ENCODE data around the gene DAPK3. TPM values are rescaled to one million over a fixed set of nuclear protein-coding genes. Genes with fewer than 3 reads are reported as not detected.

The DAPK3 gene
- total and polyA plus RNA-seq, 2 experiments from 2014 or later, result 103 to 140 TPM

GRCh38 chr19:3936506-3937442 is 34.1 kb downstream of the DAPK3 start:
- TF ChIP-seq EZH2phosphoT487 (IDR thresholded peaks at IDR 0.05; ENCODE audit: low read depth, severe bottlenecking, unreplicated experiment), result no peak
- no peak for TF ChIP-seq EZH2 (IDR thresholded peaks at IDR 0.05; ENCODE audit: borderline replicate concordance)
- TF ChIP-seq, protein P1, sequence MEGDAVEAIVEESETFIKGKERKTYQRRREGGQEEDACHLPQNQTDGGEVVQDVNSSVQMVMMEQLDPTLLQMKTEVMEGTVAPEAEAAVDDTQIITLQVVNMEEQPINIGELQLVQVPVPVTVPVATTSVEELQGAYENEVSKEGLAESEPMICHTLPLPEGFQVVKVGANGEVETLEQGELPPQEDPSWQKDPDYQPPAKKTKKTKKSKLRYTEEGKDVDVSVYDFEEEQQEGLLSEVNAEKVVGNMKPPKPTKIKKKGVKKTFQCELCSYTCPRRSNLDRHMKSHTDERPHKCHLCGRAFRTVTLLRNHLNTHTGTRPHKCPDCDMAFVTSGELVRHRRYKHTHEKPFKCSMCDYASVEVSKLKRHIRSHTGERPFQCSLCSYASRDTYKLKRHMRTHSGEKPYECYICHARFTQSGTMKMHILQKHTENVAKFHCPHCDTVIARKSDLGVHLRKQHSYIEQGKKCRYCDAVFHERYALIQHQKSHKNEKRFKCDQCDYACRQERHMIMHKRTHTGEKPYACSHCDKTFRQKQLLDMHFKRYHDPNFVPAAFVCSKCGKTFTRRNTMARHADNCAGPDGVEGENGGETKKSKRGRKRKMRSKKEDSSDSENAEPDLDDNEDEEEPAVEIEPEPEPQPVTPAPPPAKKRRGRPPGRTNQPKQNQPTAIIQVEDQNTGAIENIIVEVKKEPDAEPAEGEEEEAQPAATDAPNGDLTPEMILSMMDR (IDR thresholded peaks at IDR 0.05; ENCODE audit: poor library complexity), result no peak
- DNase-seq (ENCODE audit: low spot score), result no peak
- Histone ChIP-seq H3K27ac (no peak overlapping the region), H3K4me2 (no peak overlapping the region), H3K4me3 (no peak overlapping the region), H4K20me1 (ENCODE audit: insufficient read depth, poor library complexity, severe bottlenecking) (no peaks in the 10 kb centered on the region), H3K4me1 (ENCODE audit: insufficient read depth) (no peaks in the 10 kb centered on the region), H3K27me3 (peaks cover 26% of the 10 kb centered on the region), H3K36me3 (replicated peaks; ENCODE audit: insufficient read depth, low read depth) (no peaks in the 10 kb centered on the region), H3K9me3 (ENCODE audit: low read depth) (no peaks in the 10 kb centered on the region), H2AFZ (no peak overlapping the region), H3K79me2 (no peaks in the 10 kb centered on the region), H3K9me2 (replicated peaks; ENCODE audit: insufficient read depth) (no peaks in the 10 kb centered on the region)
- 90% methylated on average over 19 of the region's 29 CpGs for WGBS (ENCODE audit: low lambda C conversion rate, missing lambda C conversion rate)

DNA sequence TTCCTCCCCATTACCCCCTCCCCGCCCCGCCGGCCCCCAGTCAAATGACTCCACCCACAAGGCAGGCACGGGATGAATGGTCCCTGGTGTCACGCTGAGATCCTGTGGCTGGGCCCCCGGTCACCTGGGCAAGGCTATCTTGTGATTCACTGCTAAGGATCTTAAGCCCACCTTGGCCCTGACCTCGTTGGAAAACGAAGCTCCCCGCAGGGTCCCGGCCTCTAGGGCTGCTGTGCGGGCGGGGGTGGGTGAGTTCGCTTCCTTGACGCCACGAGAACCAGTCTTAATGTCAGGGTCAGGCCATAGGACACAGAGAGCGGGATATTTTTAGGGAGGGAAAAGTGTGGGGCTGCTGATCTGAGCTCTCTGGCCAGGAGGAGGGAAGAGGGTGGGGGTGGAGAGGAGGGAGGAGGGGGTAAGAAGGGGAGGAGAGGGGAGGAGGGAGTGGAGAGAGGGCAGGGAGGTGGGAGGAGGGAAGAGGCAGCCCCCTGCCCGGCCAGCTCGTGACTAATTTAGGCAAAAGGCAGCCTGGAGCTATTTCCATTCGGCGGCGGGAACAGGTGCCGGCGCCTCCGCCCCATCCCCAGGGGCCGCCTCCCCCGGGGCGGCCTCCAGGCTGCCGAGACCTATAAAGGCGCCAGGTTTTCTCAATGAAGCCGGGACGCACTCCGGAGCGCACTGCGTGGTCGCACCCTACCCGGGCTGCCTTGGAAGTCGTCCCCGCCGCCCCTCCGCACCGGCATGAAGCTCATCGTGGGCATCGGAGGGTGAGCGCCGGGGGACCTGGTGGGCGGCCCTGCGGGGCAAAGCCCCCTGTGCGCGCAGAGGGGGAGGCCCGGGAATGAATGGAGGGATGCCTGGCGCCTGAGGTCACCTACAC is 37.7 kb downstream of the DAPK3 start, which contains the start of gene NMRK2:
NMRK2 (plus strand) TSS at position 139 of the 880 bp plus-strand sequence; CDS start at position 742, 603 bp downstream.
- no peaks in the 10 kb centered on the region for H4K20me1 ChIP-seq (ENCODE audit: insufficient read depth, poor library complexity, severe bottlenecking)
- 3% methylated on average over 28 of the region's 51 CpGs for WGBS (ENCODE audit: low lambda C conversion rate, missing lambda C conversion rate)
- TF ChIP-seq EZH2phosphoT487 (IDR thresholded peaks at IDR 0.05; ENCODE audit: low read depth, severe bottlenecking, unreplicated experiment) (peak; percentile 16), EZH2 (IDR thresholded peaks at IDR 0.05; ENCODE audit: borderline replicate concordance) (peak; percentile 57)
- TF ChIP-seq, protein P1 (IDR thresholded peaks at IDR 0.05; ENCODE audit: poor library complexity), result no peak
- H2AFZ ChIP-seq, result no peak within 1 kb of the TSS
- H3K4me1 ChIP-seq (ENCODE audit: insufficient read depth), result no peaks in the 10 kb centered on the region
- H3K4me2 ChIP-seq, result peak within 1 kb of the TSS; percentile 68
- no peak within 1 kb of the TSS for H3K27ac ChIP-seq
- no peaks in the 10 kb centered on the region for H3K79me2 ChIP-seq
- no peaks in the 10 kb centered on the region for H3K9me2 ChIP-seq (replicated peaks; ENCODE audit: insufficient read depth)
- no peaks in the 10 kb centered on the region for H3K36me3 ChIP-seq (replicated peaks; ENCODE audit: insufficient read depth, low read depth)
- no peak within 1 kb of the TSS for H3K4me3 ChIP-seq
- H3K27me3 ChIP-seq, result peaks cover 29% of the 10 kb centered on the region
- DNase-seq (ENCODE audit: low spot score), result peak; percentile 51
- H3K9me3 ChIP-seq (ENCODE audit: low read depth), result no peaks in the 10 kb centered on the region

DNA sequence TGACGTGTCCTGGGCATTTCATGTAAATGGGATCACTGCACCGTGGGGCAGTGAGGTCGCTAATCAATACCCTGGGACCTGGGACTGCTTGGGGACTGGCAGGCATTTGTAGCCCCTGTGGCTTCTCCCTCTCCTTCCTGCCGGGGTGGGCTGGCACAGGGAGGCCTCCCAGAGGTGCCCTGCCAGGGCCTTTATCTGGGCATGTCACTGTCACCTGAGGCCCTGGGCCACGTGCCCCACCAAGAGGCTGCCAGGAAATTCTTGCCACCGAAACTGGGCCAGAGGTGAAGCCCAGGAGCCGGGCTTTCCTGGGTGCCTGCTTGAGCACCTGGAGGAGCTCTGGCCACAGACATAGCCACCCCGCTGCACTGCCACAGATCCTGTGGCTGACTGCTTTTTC is 39.9 kb downstream of the DAPK3 start:
- WGBS (ENCODE audit: low lambda C conversion rate, missing lambda C conversion rate), result 87% methylated on average over 8 of the region's 8 CpGs

More for the DNA sequence above, 39.9 kb downstream of the DAPK3 start:
- TF ChIP-seq EZH2phosphoT487 (IDR thresholded peaks at IDR 0.05; ENCODE audit: low read depth, severe bottlenecking, unreplicated experiment) (no peak), EZH2 (IDR thresholded peaks at IDR 0.05; ENCODE audit: borderline replicate concordance) (no peak)
- TF ChIP-seq, protein P1 (IDR thresholded peaks at IDR 0.05; ENCODE audit: poor library complexity), result no peak
- Histone ChIP-seq H3K27ac (no peak overlapping the region), H3K36me3 (replicated peaks; ENCODE audit: insufficient read depth, low read depth) (no peaks in the 10 kb centered on the region), H3K4me2 (no peak overlapping the region), H2AFZ (no peak overlapping the region), H3K27me3 (peaks cover 29% of the 10 kb centered on the region), H3K4me3 (no peak overlapping the region), H3K9me3 (ENCODE audit: low read depth) (no peaks in the 10 kb centered on the region), H3K79me2 (no peaks in the 10 kb centered on the region), H4K20me1 (ENCODE audit: insufficient read depth, poor library complexity, severe bottlenecking) (no peaks in the 10 kb centered on the region), H3K4me1 (ENCODE audit: insufficient read depth) (no peaks in the 10 kb centered on the region), H3K9me2 (replicated peaks; ENCODE audit: insufficient read depth) (no peaks in the 10 kb centered on the region)
- no peak for DNase-seq (ENCODE audit: low spot score)

Data from hepatocyte (in vitro differentiated cells).